GM12878 (cell line): Measurements from ENCODE around the gene HNMT.

Source experiments
- BHLHE40 ChIP-seq, 2 experiments: fragments of 450-650 bp in 1 of 2; IDR thresholded peaks; 2 replicates each; pipeline ENCODE4 v1.6.1; 2011 to 2017; ENCODE audit warnings: low read depth in 2 of 2, borderline replicate concordance in 1 of 2, improper control_type of control experiment in 1 of 2, low read length in 1 of 2, mild to moderate bottlenecking in 1 of 2
- CTCF ChIP-seq, 3 experiments: IDR thresholded peaks in 2 of 3; conservative IDR thresholded peaks in 1 of 3; 2 replicates each; pipeline ENCODE4 v1.5.1; 2011; ENCODE audit warnings: low read depth in 3 of 3, low read length in 3 of 3, mild to moderate bottlenecking in 3 of 3, control low read depth in 2 of 3, moderate library complexity in 2 of 3, inconsistent platforms in 1 of 3, mixed read lengths in 1 of 3; ENCODE audit not compliant: control insufficient read depth in 2 of 3, insufficient read depth in 1 of 3; ENCODE audit errors: extremely low read depth in 1 of 3
- NFYB ChIP-seq: IDR thresholded peaks from 2 replicates; pipeline ENCODE4 v1.6.1; 2011; ENCODE audit warnings: low read depth, mild to moderate bottlenecking, low read length, improper control_type of control experiment, moderate library complexity; ENCODE audit not compliant: insufficient read depth
- POU2F2 ChIP-seq: IDR thresholded peaks from 3 replicates; pipeline ENCODE4 v1.6.1; 2011; ENCODE audit warnings: low read depth, mild to moderate bottlenecking, low read length, borderline replicate concordance
- YY1 ChIP-seq: IDR thresholded peaks from 2 replicates; pipeline ENCODE4 v1.6.1; 2011; ENCODE audit warnings: low read depth, mild to moderate bottlenecking, low read length
- TF ChIP-seq, protein P1 (sequence below): fragments of 450-650 bp; IDR thresholded peaks from 2 replicates; pipeline ENCODE4 v1.6.1; 2016; ENCODE audit warnings: mild to moderate bottlenecking
- TF ChIP-seq, protein P2 (sequence below): IDR thresholded peaks from 2 replicates; pipeline ENCODE4 v1.6.1; 2012; ENCODE audit warnings: low read depth, low read length, improper control_type of control experiment

DNA sequence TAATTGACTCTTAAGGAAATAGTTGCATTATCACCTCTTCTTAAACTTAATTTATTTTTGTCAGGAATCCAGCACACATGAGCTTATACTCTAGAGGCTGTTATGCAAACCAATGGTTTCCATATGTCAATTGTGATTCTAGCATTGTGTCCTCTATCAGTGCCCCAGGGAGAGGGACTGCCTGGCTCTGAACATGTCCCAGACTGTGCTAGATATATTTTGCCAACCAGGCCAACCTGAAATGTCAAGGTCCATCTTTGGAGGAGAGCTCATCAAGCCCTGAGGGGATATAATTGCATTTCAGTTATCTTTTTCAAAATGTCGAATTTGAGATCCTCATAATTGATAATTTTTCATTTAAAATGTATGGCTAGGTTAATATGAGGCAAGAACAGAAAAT is 34.2 kb downstream of the HNMT start:
- TF ChIP-seq BHLHE40 (IDR thresholded peaks at IDR 0.05; ENCODE audit: borderline replicate concordance in 1 of 2, low read depth in 2 of 2, low read length in 1 of 2) (no peak), POU2F2 (no peak), YY1 (no peak), NFYB (no peak), CTCF (IDR thresholded peaks at IDR 0.05 in 2 of 3, conservative IDR thresholded peaks at IDR 0.05 in 1 of 3; ENCODE audit: control insufficient read depth in 2 of 3, extremely low read depth in 1 of 3, insufficient read depth in 1 of 3, low read depth in 3 of 3, low read length in 3 of 3) (no peak)
- TF ChIP-seq, protein P1, sequence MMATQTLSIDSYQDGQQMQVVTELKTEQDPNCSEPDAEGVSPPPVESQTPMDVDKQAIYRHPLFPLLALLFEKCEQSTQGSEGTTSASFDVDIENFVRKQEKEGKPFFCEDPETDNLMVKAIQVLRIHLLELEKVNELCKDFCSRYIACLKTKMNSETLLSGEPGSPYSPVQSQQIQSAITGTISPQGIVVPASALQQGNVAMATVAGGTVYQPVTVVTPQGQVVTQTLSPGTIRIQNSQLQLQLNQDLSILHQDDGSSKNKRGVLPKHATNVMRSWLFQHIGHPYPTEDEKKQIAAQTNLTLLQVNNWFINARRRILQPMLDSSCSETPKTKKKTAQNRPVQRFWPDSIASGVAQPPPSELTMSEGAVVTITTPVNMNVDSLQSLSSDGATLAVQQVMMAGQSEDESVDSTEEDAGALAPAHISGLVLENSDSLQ: no peak
- TF ChIP-seq, protein P2, sequence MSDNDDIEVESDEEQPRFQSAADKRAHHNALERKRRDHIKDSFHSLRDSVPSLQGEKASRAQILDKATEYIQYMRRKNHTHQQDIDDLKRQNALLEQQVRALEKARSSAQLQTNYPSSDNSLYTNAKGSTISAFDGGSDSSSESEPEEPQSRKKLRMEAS: no peak
